Left ventricle myocardium inferior (tissue), 1 donor: ENCODE results near the gene LINC00305. TPM values are rescaled to one million over a fixed set of nuclear protein-coding genes. Genes with fewer than 3 reads are reported as not detected.

Experiments used
- DNase-seq: peaks from one replicate; pipeline ENCODE4 v3.0.0-alpha.2; 2020
- H3K27ac ChIP-seq: fragments of 200-600 bp; replicated peaks from 2 replicates; pipeline ENCODE4 v1.8.0; 2021
- H3K27me3 ChIP-seq: fragments of 200-600 bp; 2 replicates; pipeline ENCODE4 v1.8.0; 2021; ENCODE audit warnings: low read depth
- H3K36me3 ChIP-seq: fragments of 200-600 bp; 2 replicates; pipeline ENCODE4 v1.8.0; 2021
- H3K4me1 ChIP-seq: fragments of 200-600 bp; 2 replicates; pipeline ENCODE4 v1.8.0; 2021
- H3K4me3 ChIP-seq: fragments of 200-600 bp; 2 replicates; pipeline ENCODE4 v1.8.0; 2021; ENCODE audit warnings: mild to moderate bottlenecking, moderate library complexity
- H3K9me3 ChIP-seq: fragments of 200-600 bp; replicated peaks from 2 replicates; pipeline ENCODE4 v1.8.0; 2021
- CTCF ChIP-seq: fragments of 200-600 bp; IDR thresholded peaks from 2 replicates; pipeline ENCODE4 v1.8.0; 2021; ENCODE audit warnings: antibody characterized with exemption, mild to moderate bottlenecking, borderline replicate concordance
- intact Hi-C: fragments of 100-400 bp; cut with micrococcal nuclease; formaldehyde crosslinking; loops from one replicate; pipeline ENCODE4 v1.11.0; 2022
- long read RNA-seq: library from polyadenylated mRNA; unstranded; transcript quantifications from one replicate; pipeline ENCODE4 v2.0.0, GENCODE V29; 2021
- total RNA-seq: library from RNA; stranded (reverse); fragmentation: NEBNext Ultra II Directional; extraction: Animal tissue kit (Norgen Biotek cat#: 25700); gene quantifications from one replicate; pipeline ENCODE4 v1.2.1, GENCODE V29; 2021
- donor health status: DM: no; HTN: yes; CAD: no; lungs with severe emphysema.

LINC00305 gene
- total RNA-seq: not detected
- long read RNA-seq: 0 reads

GRCh38 chr18:64148988-64149387 lies at the start of gene LINC00305:
Gene LINC00305 (minus strand): TSS chr18:64149088.
- Histone ChIP-seq H3K27me3 (no peaks in the 10 kb centered on the region), H3K27ac (no peak within 1 kb of the TSS), H3K36me3 (no peaks in the 10 kb centered on the region), H3K4me3 (no peak within 1 kb of the TSS), H3K9me3 (no peaks in the 10 kb centered on the region), H3K4me1 (no peaks in the 10 kb centered on the region)
- DNase-seq: no peak
- intact Hi-C loops: no loop called here
- TF ChIP-seq CTCF: no peak

GRCh38 chr18:64191069-64191468 lies 42.2 kb upstream of the LINC00305 start:
- Histone ChIP-seq H3K9me3 (no peaks in the 10 kb centered on the region), H3K27me3 (no peaks in the 10 kb centered on the region), H3K4me1 (no peaks in the 10 kb centered on the region), H3K36me3 (no peaks in the 10 kb centered on the region), H3K4me3 (no peak overlapping the region), H3K27ac (no peak overlapping the region)
- TF ChIP-seq CTCF: no peak
- intact Hi-C loops: no loop called here
- DNase-seq: no peak

- intact Hi-C loops: no loop called here
- TF ChIP-seq CTCF: no peak
- H3K4me1 ChIP-seq: no peaks in the 10 kb centered on the region
- no peaks in the 10 kb centered on the region for H3K9me3 ChIP-seq
- H3K27ac ChIP-seq: no peak overlapping the region
- DNase-seq: no peak
- peaks cover 4% of the 10 kb centered on the region for H3K27me3 ChIP-seq
- no peaks in the 10 kb centered on the region for H3K36me3 ChIP-seq
- no peak overlapping the region for H3K4me3 ChIP-seq
Observed at GRCh38 chr18:64185987-64186386, 37.1 kb upstream of the LINC00305 start.

GRCh38 chr18:64183665-64184064 lies 34.8 kb upstream of the LINC00305 start:
- H3K4me1 ChIP-seq: no peaks in the 10 kb centered on the region
- H3K9me3 ChIP-seq: no peaks in the 10 kb centered on the region
- no peak for TF ChIP-seq CTCF
- H3K27me3 ChIP-seq: peaks cover 4% of the 10 kb centered on the region
- DNase-seq: no peak
- H3K36me3 ChIP-seq: no peaks in the 10 kb centered on the region
- intact Hi-C loops: no loop called here
- no peak overlapping the region for H3K27ac ChIP-seq
- H3K4me3 ChIP-seq: no peak overlapping the region

GRCh38 chr18:64180617-64181016 lies 31.7 kb upstream of the LINC00305 start:
- intact Hi-C loops: no loop called here
- Histone ChIP-seq H3K27me3 (peaks cover 4% of the 10 kb centered on the region), H3K9me3 (no peaks in the 10 kb centered on the region), H3K36me3 (no peaks in the 10 kb centered on the region), H3K4me1 (no peaks in the 10 kb centered on the region), H3K27ac (no peak overlapping the region), H3K4me3 (no peak overlapping the region)
- no peak for DNase-seq
- no peak for TF ChIP-seq CTCF

GRCh38 chr18:64180171-64180570 lies 31.3 kb upstream of the LINC00305 start:
- no peaks in the 10 kb centered on the region for H3K4me1 ChIP-seq
- no peak overlapping the region for H3K4me3 ChIP-seq
- TF ChIP-seq CTCF: no peak
- H3K36me3 ChIP-seq: no peaks in the 10 kb centered on the region
- no peak overlapping the region for H3K27ac ChIP-seq
- no peak for DNase-seq
- no peaks in the 10 kb centered on the region for H3K9me3 ChIP-seq
- H3K27me3 ChIP-seq: peaks cover 4% of the 10 kb centered on the region
- intact Hi-C loops: no loop called here
